MG63 (cell line): ENCODE measurements around the gene ATG2A. TPM values are rescaled to one million over a fixed set of nuclear protein-coding genes. Genes with fewer than 3 reads are reported as not detected.
A peak's percentile ranks its signal among the peaks of the same experiment; 100 is the strongest.

ENCODE experiments used
- DNase-seq: peaks from one replicate; pipeline ENCODE4 v3.0.0-alpha.2; 2020
- H3K27me3 ChIP-seq: fragments of 250-450 bp; sonication (Bioruptor Pico); 2 replicates; pipeline ENCODE4 v1.5.1; 2020; ENCODE audit warnings: mild to moderate bottlenecking, moderate library complexity
- H3K36me3 ChIP-seq: fragments of 250-450 bp; sonication (Bioruptor Pico); 2 replicates; pipeline ENCODE4 v1.5.1; 2020; ENCODE audit warnings: mild to moderate bottlenecking, moderate library complexity
- H3K4me3 ChIP-seq: fragments of 250-450 bp; sonication (Bioruptor Pico); 2 replicates; pipeline ENCODE4 v1.5.1; 2020; ENCODE audit warnings: mild to moderate bottlenecking, moderate library complexity
- H3K9me3 ChIP-seq: fragments of 250-450 bp; sonication (Bioruptor Pico); 2 replicates; pipeline ENCODE4 v1.5.1; 2020; ENCODE audit warnings: mild to moderate bottlenecking, moderate library complexity
- total RNA-seq: library from RNA; depleted of rRNA; stranded (reverse); fragments of >200 nt; shearing (Covaris generic); gene quantifications from 2 replicates; pipeline ENCODE4 v1.2.3, GENCODE V29; 2014; ENCODE audit warnings: low replicate concordance

The ATG2A gene
- total RNA-seq, 1 experiment from 2014 or later: 4.6 TPM

- Histone ChIP-seq H3K36me3 (peaks cover 6% of the 10 kb centered on the region), H3K9me3 (no peaks in the 10 kb centered on the region), H3K27me3 (no peaks in the 10 kb centered on the region), H3K4me3 (no peak overlapping the region)
- no peak for DNase-seq
These were observed 12.6 kb upstream of the ATG2A start for GRCh38 chr11:64929625-64930024.

DNA sequence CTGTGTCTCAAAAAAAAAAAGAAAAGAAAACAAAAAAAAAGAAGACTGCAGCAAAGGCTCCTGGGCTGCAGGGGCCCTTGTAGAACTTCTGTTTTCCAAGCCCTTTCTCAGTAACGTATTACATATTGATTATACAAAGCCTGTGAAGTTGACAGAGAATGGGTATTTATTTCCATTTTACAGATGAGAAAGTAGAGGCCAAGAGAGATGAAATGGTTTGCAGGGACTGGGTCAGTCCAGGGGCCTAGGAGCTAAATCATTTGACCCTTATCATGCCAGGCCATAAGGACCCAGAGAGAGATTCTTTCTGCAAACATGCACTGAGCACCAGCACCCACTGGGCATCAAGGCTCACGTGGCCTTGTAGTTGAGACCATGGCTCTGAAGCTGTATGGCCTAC, 11.9 kb upstream of the ATG2A start:
- Histone ChIP-seq H3K4me3 (no peak overlapping the region), H3K27me3 (no peaks in the 10 kb centered on the region), H3K9me3 (no peaks in the 10 kb centered on the region), H3K36me3 (peaks cover 6% of the 10 kb centered on the region)
- DNase-seq: no peak

DNA sequence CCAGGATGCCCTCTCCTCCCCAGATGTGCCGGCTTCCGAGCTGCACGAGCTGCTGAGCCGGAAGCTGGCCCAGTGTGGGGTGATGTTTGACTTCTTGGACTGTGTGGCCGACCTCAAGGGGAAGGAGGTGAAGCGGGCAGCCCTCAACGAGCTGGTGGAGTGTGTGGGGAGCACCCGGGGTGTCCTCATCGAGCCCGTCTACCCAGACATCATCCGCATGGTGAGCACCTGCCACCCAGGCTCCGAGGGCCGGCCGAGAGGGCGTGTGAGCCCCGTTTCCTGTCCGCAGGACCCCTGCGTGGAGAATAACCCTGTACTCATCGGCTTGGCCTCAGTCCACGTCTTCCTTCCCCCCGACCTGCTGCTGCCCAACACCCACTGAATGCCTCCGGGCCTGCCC, 9.7 kb upstream of the ATG2A start:
- Histone ChIP-seq H3K4me3 (no peak overlapping the region), H3K36me3 (peaks cover 2% of the 10 kb centered on the region), H3K27me3 (no peaks in the 10 kb centered on the region), H3K9me3 (no peaks in the 10 kb centered on the region)
- DNase-seq: no peak

DNA sequence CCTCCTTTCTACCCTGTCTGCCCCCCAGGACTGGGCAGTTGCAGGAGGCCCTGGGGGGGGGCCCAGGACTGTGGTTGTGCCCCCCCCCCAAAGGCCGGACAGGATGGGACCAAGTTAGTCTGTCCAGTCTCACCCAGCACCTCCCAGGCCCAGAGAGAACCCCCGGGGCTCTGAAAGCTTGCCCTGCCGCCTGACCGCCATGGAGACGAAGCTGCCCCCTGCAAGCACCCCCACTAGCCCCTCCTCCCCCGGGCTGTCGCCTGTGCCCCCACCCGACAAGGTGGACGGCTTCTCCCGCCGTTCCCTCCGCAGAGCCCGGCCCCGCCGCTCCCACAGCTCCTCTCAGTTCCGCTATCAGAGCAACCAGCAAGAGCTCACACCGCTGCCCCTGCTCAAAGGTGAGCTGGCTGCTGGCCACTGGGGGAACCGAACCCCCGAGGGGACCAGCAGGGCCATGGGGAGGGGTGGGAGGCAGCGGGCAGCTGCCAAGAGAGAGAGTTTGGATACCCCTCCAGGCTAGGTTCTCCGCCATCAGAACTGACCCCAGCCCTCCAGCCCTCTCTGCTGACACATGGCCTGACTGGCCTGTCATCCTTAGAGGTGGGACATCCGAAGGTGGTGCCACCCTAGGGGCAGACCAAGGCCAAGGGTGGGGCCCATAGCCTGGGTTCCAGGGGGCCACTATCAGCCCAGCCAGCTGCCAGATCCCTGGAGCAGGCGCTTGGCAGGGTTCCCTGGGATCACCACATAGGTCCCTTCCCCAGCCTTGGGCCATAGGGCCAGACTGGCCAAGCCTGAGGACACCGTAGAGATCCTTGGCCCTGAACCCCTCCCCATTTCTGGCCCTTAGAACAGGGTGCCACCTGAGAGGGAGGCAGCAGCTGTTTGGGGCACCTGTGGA, 8.8 kb upstream of the ATG2A start:
- H3K9me3 ChIP-seq: no peaks in the 10 kb centered on the region
- H3K4me3 ChIP-seq: peak overlapping the region; percentile 71
- H3K36me3 ChIP-seq: peaks cover 2% of the 10 kb centered on the region
- DNase-seq: no peak
- no peaks in the 10 kb centered on the region for H3K27me3 ChIP-seq

DNA sequence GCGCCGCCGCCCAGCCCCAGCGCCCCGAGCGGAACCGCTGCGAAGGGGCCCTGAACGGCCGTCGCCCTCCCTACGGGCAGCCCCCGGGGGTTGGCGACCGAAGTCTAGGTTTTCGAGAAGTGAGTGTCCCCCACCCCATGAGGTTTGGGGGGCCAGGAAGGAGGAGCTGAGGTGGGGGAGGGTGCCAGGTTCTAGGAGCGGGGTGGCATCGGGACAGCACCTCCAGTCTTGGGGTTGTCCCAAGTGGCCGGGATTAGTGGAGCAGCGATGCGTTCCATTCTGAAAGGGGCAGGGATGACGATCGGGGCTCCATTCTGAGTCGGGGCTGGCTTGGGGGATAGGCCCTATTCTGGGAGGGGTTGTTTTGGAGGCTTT, 7.9 kb upstream of the ATG2A start:
- peak overlapping the region; percentile 71 for H3K4me3 ChIP-seq
- no peaks in the 10 kb centered on the region for H3K27me3 ChIP-seq
- peaks cover 2% of the 10 kb centered on the region for H3K36me3 ChIP-seq
- no peak for DNase-seq
- H3K9me3 ChIP-seq: no peaks in the 10 kb centered on the region

- Histone ChIP-seq H3K36me3 (peaks cover 2% of the 10 kb centered on the region), H3K4me3 (peak within 1 kb of the TSS; percentile 71), H3K9me3 (no peaks in the 10 kb centered on the region), H3K27me3 (no peaks in the 10 kb centered on the region)
- DNase-seq: peak; percentile 95
These were observed 7.2 kb upstream of the ATG2A start, which contains the start of gene PPP2R5B for GRCh38 chr11:64923944-64924909. PPP2R5B (plus strand) TSS chr11:64924689; CDS start chr11:64925735, 1,046 bp downstream.

- Histone ChIP-seq H3K9me3 (no peaks in the 10 kb centered on the region), H3K27me3 (no peaks in the 10 kb centered on the region), H3K36me3 (peaks cover under 1% of the 10 kb centered on the region), H3K4me3 (no peak overlapping the region)
- no peak for DNase-seq
These were observed 6.2 kb upstream of the ATG2A start for GRCh38 chr11:64923151-64923661.

DNA sequence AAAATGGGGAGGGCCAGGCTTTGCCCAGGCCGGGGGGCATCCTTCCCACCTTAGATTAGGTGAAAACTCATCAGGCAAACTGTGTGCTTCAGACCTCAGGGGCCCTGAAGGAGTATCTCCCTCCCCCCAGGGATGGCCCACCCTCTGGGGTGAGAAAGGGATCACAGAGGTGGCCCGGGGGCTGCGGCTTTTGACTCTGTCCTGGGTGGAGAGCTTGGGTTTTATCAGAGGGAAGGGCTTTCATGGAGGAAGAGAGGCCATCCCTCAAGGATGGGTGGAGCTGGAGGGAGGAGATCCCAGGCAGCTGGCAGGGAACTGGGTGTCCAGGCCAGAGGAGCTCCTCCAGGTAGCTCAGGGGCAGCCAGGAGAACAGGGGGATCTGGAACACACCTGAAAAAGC, 4.4 kb upstream of the ATG2A start:
- Histone ChIP-seq H3K4me3 (no peak overlapping the region), H3K9me3 (no peaks in the 10 kb centered on the region)
- DNase-seq: no peak

DNA sequence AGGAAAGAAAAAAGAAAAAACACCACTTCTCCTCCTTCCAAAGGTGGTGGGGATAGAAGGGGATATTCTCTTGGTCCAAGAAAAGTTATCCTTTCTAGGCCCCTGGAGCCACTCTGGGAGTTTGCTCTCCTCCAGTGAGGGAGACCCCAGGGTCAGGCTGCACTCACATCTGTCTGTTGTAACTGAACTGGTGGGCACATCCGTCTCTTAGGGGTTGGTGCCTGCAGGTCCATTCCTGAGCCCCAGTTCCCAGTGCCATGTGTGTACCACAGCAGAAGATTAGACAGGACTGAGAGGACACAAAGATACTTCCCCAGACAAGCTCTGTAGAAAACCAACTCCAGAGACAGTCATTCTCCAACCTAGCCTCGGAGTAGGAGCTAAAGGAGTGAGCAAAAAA, 3.1 kb upstream of the ATG2A start:
- no peaks in the 10 kb centered on the region for H3K9me3 ChIP-seq
- H3K27me3 ChIP-seq: no peaks in the 10 kb centered on the region
- H3K4me3 ChIP-seq: no peak overlapping the region
- DNase-seq: no peak
- no peaks in the 10 kb centered on the region for H3K36me3 ChIP-seq

More for the DNA sequence above, 4.4 kb upstream of the ATG2A start:
- Histone ChIP-seq H3K27me3 (no peaks in the 10 kb centered on the region), H3K36me3 (no peaks in the 10 kb centered on the region)

GRCh38 chr11:64919627-64920026, 2.6 kb upstream of the ATG2A start:
- Histone ChIP-seq H3K9me3 (no peaks in the 10 kb centered on the region), H3K4me3 (no peak overlapping the region), H3K36me3 (no peaks in the 10 kb centered on the region), H3K27me3 (no peaks in the 10 kb centered on the region)
- DNase-seq: no peak

- Histone ChIP-seq H3K9me3 (no peaks in the 10 kb centered on the region), H3K27me3 (no peaks in the 10 kb centered on the region), H3K36me3 (no peaks in the 10 kb centered on the region), H3K4me3 (peak overlapping the region; percentile 69)
- peak; percentile 25 for DNase-seq
These were observed 1.0 kb upstream of the ATG2A start for GRCh38 chr11:64918017-64918416.

DNA sequence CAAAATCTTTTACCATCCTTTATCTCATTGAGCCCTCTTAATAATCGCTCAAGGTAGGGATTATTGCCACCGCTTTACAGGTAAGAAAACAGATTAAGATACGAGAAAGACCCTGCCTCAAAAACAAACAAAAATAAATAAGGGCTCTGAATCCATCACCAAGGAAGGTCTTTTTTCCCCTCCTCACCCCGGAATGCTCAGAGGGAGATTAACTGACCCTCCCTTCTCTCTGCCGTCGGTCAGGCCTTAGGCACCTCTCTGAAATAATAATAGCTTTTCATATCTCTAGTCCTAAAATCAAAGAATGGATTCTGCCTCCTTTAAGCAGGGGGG, 620 bp upstream of the ATG2A start:
- Histone ChIP-seq H3K36me3 (no peaks in the 10 kb centered on the region), H3K9me3 (no peaks in the 10 kb centered on the region), H3K27me3 (no peaks in the 10 kb centered on the region), H3K4me3 (peak overlapping the region; percentile 69)
- DNase-seq: no peak

GRCh38 chr11:64916040-64916774, 802 bp downstream of the ATG2A start:
- H3K9me3 ChIP-seq: no peaks in the 10 kb centered on the region
- peak; percentile 38 for DNase-seq
- no peaks in the 10 kb centered on the region for H3K27me3 ChIP-seq
- no peaks in the 10 kb centered on the region; the same call in none of the 2 replicates for H3K36me3 ChIP-seq
- peak overlapping the region; percentile 69 for H3K4me3 ChIP-seq

DNA sequence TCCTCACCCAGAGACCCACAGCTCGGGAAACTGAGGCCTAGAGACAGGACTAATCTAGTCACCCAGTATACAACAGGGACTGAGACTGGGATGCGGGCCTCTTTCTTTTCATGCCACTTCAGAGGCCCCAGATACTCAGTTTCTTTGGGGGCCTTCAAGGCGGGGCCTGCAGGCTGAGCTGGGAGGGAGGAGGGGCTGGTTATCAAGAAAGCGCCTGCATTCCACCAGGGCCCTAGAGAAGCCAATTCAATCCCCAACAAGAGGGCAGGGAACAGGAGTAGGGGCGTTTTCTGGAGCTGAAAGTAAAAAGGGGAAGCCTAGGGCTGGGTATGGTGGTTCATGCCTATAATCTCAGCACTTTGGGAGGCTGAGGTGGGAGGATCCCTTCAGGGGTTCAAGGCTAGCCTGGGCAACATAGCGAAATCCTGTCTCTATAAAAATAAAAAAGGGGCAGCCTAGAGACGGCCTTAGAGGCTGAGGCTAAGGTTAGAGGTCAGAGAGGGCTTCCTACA, 1.6 kb downstream of the ATG2A start:
- Histone ChIP-seq H3K27me3 (no peaks in the 10 kb centered on the region), H3K4me3 (peak overlapping the region; percentile 69; the same call in 1 of the 2 replicates), H3K9me3 (no peaks in the 10 kb centered on the region), H3K36me3 (no peaks in the 10 kb centered on the region; the same call in none of the 2 replicates)
- no peak for DNase-seq

DNA sequence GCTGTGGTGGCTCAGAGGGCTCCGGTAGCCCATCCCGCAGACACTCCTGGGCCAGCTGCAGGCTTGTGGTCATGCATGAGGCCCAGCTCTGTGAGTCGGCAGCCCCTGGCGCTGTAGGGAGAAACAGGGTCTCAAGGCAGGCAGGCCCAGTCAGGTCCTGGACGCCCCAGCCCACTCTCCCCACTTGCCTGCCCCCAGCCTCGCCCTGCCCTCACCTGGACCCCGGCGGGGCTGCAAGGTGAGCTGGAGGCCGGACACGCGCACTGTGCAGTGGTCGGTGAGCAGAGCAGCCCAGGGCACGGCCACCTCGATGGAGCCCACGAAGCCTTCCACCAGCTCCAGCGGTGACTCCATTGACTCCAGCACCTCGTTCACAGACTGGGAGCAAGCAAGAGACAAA, 2.9 kb downstream of the ATG2A start:
- Histone ChIP-seq H3K36me3 (no peaks in the 10 kb centered on the region; the same call in none of the 2 replicates), H3K27me3 (no peaks in the 10 kb centered on the region), H3K9me3 (no peaks in the 10 kb centered on the region), H3K4me3 (no peak overlapping the region)
- no peak for DNase-seq

GRCh38 chr11:64913171-64913727, 3.8 kb downstream of the ATG2A start:
- DNase-seq: no peak
- Histone ChIP-seq H3K27me3 (no peaks in the 10 kb centered on the region), H3K4me3 (no peak overlapping the region), H3K36me3 (no peaks in the 10 kb centered on the region; the same call in none of the 2 replicates), H3K9me3 (no peaks in the 10 kb centered on the region)
